LNCAP (cell line): ENCODE measurements around the gene NFE2L3.
A peak's percentile ranks its signal among the peaks of the same experiment; 100 is the strongest.

Experiments used
- CTCF ChIP-seq: fragments of 450-650 bp; IDR thresholded peaks from 2 replicates; pipeline ENCODE4 v1.5.1; 2017; ENCODE audit warnings: mild to moderate bottlenecking

Gene NFE2L3

GRCh38 chr7:26151953-26152781, at the start of gene NFE2L3:
NFE2L3 (plus strand) TSS chr7:26152198; CDS start chr7:26152499, 301 bp downstream.
- TF ChIP-seq CTCF: peak; percentile 21; the same call in 1 of the 2 replicates

GRCh38 chr7:26103596-26103995, 48.4 kb upstream of the NFE2L3 start:
- no peak for TF ChIP-seq CTCF

DNA sequence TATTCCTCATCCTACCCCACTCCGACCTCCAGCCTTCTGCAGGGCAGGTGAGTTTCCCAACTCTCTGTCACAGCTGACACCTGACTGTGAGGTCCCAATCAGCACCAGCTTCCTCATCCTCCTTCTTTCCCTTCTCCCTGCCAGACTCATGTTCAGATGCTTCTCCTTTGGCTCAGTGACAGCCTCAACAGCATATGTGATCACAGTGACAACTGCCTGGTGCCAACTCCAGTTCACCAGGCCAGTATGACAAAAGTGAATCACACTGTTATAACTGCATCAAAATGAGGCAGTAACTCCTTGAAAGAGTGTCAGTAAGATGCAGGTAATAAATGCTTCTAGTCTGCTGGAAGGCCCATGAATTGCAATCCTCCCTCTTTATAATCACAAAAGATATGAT, 46.8 kb upstream of the NFE2L3 start:
- TF ChIP-seq CTCF: no peak

DNA sequence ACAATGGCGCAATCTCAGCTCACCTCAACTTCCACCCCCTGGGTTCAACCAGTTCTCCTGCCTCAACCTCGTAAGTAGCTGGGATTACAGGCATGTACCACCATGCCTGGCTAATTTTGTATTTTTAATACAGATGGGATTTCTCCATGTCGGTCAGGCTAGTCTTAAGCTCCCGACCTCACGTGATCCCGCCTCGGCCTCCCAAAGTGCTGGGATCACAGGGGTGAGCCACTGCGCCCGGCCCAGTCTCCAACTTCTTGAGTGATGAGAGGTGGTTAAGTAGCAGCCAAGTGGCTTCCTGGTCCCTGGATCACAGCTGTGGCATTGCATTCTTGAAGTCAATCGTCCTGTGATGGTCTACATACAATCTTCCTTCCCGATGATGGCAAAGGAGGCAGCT, 46.1 kb upstream of the NFE2L3 start:
- TF ChIP-seq CTCF: no peak

DNA sequence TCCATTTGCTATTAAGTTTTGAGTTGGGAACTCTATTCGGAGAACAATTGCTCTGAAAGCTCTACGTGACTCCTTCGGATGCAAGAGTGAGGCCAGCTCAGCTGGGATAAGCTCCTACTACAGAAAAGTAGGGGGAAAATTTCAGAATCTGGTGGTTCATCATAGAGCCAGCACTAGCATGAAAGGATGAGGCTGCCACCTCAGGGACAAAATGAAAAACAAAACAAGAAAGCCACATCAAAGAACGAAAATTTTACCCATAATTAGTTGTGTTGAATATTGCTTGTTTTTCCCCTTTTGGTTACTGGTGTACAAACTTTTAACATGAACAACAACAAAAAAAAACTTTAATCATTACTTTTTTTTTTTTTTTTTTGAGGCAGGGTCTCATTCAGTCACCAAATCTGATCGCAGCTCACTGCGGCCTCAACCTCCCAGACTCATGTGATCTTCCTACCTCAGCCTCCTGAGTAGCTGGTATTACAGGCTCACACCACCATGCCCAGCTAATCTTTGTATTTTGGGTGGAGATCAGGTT, 39.7 kb upstream of the NFE2L3 start:
- no peak for TF ChIP-seq CTCF

DNA sequence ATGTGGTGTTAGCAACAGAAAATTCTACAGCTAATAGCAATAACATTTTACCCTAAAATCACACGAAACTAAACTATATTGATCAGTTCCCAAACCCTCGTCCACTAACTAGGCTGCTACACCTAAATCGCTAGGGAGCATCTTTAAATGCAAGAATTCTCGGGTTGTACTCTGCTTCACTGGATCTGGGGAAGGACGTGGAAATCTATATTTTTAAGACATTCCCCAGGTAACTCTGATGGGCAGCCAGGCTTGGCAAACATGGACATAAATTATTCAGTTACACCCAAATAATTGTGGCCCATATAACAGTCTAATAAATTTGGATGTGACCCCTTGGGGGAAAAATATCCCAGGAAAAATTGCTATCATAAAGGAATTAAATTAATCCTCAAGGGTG, 36.3 kb upstream of the NFE2L3 start:
- no peak for TF ChIP-seq CTCF

DNA sequence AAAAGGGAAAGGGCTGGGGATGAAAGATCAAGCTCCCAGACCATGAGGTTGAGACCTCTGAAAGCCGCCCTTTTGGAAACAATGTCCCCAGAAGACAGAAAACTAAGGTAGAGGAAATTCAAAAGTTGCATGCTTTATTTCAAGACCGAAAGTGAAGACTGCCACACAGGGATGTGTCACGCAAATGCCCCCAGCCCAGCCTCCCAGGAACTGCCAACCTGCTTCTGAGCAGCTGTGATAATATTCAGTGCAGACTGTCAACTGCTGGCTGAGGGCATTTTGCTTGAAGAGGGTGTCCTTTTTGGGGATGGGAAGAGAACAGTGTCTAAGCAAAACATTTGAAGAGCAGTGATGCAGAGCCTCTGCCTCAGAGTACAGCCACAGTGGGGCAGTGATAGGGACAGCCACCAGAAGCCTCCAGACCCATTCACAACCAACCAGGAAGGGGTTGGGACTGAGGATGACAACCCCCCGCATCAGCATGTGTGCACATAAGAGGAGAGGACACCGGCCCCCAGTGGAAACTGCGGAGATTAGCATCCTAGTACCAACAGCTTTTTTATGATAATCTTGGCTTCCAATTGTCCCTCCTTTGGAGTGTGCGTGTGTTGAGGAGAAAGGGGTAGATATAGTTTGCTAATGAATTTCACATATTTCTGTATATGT, 34.7 kb upstream of the NFE2L3 start:
- no peak for TF ChIP-seq CTCF
